Endometrium (tissue), 2 donors: ENCODE data around the gene CNOT8.

Source experiments
- FAIRE-seq: peaks from 2 replicates; lab custom pipeline; 2012; peaks lifted over from hg19 to GRCh38; lab: Jason Lieb, UNC
- donor health status: control.
- donor health status: control.

The CNOT8 gene

DNA sequence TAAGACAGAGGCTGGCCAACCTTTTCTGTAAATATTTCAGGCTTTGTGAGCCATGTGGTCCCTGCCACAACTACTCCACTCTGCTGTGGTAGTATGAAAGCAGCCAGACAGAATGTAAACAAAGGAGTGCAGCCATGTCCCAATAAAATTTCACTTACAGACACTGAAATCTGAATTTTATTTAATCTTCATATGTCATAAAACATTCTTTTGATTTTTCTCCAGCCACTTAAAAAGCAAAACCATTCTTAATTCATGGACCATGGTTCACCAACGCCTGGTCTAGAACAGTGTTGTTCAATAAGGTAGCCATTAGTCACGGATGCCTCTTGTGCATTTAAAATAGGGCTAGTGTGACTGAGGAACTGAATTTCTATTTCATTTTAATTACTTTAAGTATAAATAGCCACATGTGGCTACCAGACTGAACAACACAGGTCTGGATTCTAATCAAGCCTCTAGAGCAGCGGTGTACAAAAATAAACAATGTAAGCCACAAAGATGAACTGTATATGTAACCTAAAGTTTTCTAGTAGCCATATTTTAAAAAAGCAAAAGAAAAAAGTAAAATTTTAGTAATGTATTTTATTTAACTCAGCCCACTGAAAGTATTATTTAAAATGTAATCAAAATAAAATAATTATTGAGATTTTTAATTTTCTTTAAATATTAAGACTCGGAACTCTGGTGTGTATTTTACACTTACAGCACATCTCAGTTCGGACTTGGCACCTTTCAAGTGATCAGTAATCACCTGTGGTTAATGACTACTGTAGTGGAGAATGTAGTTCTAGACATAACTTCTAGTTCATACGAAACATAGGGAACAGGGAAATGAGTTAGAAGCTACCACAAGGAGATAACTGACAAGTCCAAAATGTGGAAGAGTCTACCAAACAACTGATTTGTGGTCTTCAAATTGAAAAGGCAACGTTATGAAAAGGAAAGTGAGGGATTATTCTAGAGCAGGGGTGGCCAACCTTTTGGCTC, 65.3 kb downstream of the CNOT8 start:
- no peak for FAIRE-seq
